SK-N-SH (cell line): ENCODE data around the gene SLC17A6. TPM values are rescaled to one million over a fixed set of nuclear protein-coding genes. Genes with fewer than 3 reads are reported as not detected.

Experiments used
- CTCF ChIA-PET: fragments of 300-600, 350-600 bp; formaldehyde crosslinking; extraction: SDS; loops from one replicate; lab custom pipeline; 2021; lab: Yijun Ruan, JAX
- POLR2A ChIA-PET: fragments of 350-600 bp; sonication (Branson Sonifier 250); formaldehyde crosslinking; extraction: SDS; loops from one replicate; lab custom pipeline; 2020; ENCODE audit warnings: antibody characterized with exemption, inconsistent platforms; lab: Yijun Ruan, JAX
- DNase-seq: peaks from one replicate; pipeline ENCODE4 v3.0.0; 2012
- H2AFZ ChIP-seq: fragments of 200-600 bp; sonication (generic); 2 replicates; pipeline ENCODE4 v1.8.1; 2016; ENCODE audit warnings: antibody characterized with exemption, mild to moderate bottlenecking, low read depth
- H3F3A ChIP-seq: fragments of 200-600 bp; sonication (generic); replicated peaks from 2 replicates; pipeline ENCODE3; 2016; ENCODE audit warnings: antibody characterized with exemption, mild to moderate bottlenecking; ENCODE audit not compliant: insufficient read depth
- H3K27ac ChIP-seq, 2 experiments: fragments of 200-500 bp in 1 of 2; fragments of 200-600 bp in 1 of 2; sonication (Bioruptor generic) in 1 of 2; sonication (generic), shearing (Covaris generic) in 1 of 2; 2 replicates each; pipeline versions ENCODE4 v1.5.1 to v1.6.1; 2014 to 2016; ENCODE audit warnings: low read depth in 2 of 2, inconsistent platforms in 1 of 2, low read length in 1 of 2, mild to moderate bottlenecking in 1 of 2, mixed read lengths in 1 of 2
- H3K27me3 ChIP-seq: fragments of 200-600 bp; sonication (generic), shearing (Covaris generic); 2 replicates; pipeline ENCODE4 v1.6.1; 2016; ENCODE audit warnings: mixed run types; ENCODE audit not compliant: insufficient read depth
- H3K36me3 ChIP-seq, 2 experiments: fragments of 200-500 bp in 1 of 2; fragments of 200-600 bp in 1 of 2; sonication (Bioruptor generic) in 1 of 2; sonication (generic) in 1 of 2; replicated peaks in 1 of 2; 2 replicates each; pipeline versions ENCODE3 to v1.5.1; 2014 to 2016; ENCODE audit warnings: low read length in 1 of 2, mild to moderate bottlenecking in 1 of 2; ENCODE audit not compliant: insufficient read depth in 2 of 2, control insufficient read depth in 1 of 2
- H3K4me1 ChIP-seq, 2 experiments: fragments of 200-500 bp in 1 of 2; fragments of 200-600 bp in 1 of 2; sonication (Bioruptor generic) in 1 of 2; sonication (generic), shearing (Covaris generic) in 1 of 2; 2 replicates each; pipeline versions ENCODE4 v1.5.1 to v1.6.1; 2014 to 2016; ENCODE audit warnings: low read depth in 1 of 2, low read length in 1 of 2, mixed run types in 1 of 2; ENCODE audit not compliant: insufficient read depth in 2 of 2, control insufficient read depth in 1 of 2
- H3K4me2 ChIP-seq: fragments of 200-600 bp; sonication (generic), shearing (Covaris generic); 2 replicates; pipeline ENCODE4 v1.6.1; 2017; ENCODE audit warnings: mixed run types
- H3K4me3 ChIP-seq, 2 experiments: fragments of 200-500 bp in 1 of 2; fragments of 200-600 bp in 1 of 2; sonication (Bioruptor generic) in 1 of 2; sonication (generic), shearing (Covaris generic) in 1 of 2; 2 replicates each; pipeline versions ENCODE4 v1.5.1 to v1.8.1; 2014 to 2016; ENCODE audit warnings: low read depth in 2 of 2, inconsistent platforms in 1 of 2, low read length in 1 of 2, mild to moderate bottlenecking in 1 of 2, mixed read lengths in 1 of 2, moderate library complexity in 1 of 2
- H3K79me2 ChIP-seq: fragments of 200-600 bp; sonication (generic); 2 replicates; pipeline ENCODE4 v1.8.1; 2017; ENCODE audit warnings: mild to moderate bottlenecking; ENCODE audit not compliant: insufficient read depth
- H3K9ac ChIP-seq: fragments of 200-600 bp; sonication (generic); 2 replicates; pipeline ENCODE4 v1.6.1; 2017; ENCODE audit warnings: mixed run types
- H3K9me2 ChIP-seq: fragments of 200-600 bp; sonication (generic); 2 replicates; pipeline ENCODE4 v1.6.1; 2017; ENCODE audit warnings: mixed run types
- H3K9me3 ChIP-seq: fragments of 200-600 bp; sonication (generic); 2 replicates; pipeline ENCODE4 v1.6.1; 2017; ENCODE audit warnings: mixed run types, mild to moderate bottlenecking, moderate library complexity
- H4K20me1 ChIP-seq: fragments of 200-600 bp; sonication (generic); 2 replicates; pipeline ENCODE4 v1.6.1; 2017; ENCODE audit warnings: mild to moderate bottlenecking, mixed run types; ENCODE audit not compliant: insufficient read depth
- ELF1 ChIP-seq: IDR thresholded peaks from 2 replicates; pipeline ENCODE4 v1.4.0; 2012
- EZH2phosphoT487 ChIP-seq: fragments of 200-600 bp; sonication (generic); IDR thresholded peaks from 2 replicates; pipeline ENCODE4 v1.6.1; 2017; ENCODE audit warnings: low read depth, mixed run types, mild to moderate bottlenecking, antibody characterized with exemption, moderate library complexity, borderline replicate concordance
- FOSL2 ChIP-seq: IDR thresholded peaks from 2 replicates; pipeline ENCODE4 v1.4.0; 2012; ENCODE audit warnings: low read depth, mild to moderate bottlenecking, moderate library complexity, borderline replicate concordance
- FOXM1 ChIP-seq: IDR thresholded peaks from 2 replicates; pipeline ENCODE4 v1.4.0; 2012; ENCODE audit warnings: low read depth, mild to moderate bottlenecking
- GATA2 ChIP-seq: sonication (generic); formaldehyde crosslinking; IDR thresholded peaks from 2 replicates; pipeline ENCODE4 v1.5.0; 2020; ENCODE audit warnings: mild to moderate bottlenecking, missing genetic modification reagents
- MXI1 ChIP-seq: IDR thresholded peaks from 2 replicates; pipeline ENCODE4 v1.6.1; 2012; ENCODE audit warnings: mild to moderate bottlenecking, low read depth, low read length, improper control_type of control experiment
- NRF1 ChIP-seq: IDR thresholded peaks from 2 replicates; pipeline ENCODE4 v1.6.1; 2012; ENCODE audit warnings: low read depth, mild to moderate bottlenecking, low read length
- PBX3 ChIP-seq: IDR thresholded peaks from 2 replicates; pipeline ENCODE4; 2012
- RCOR1 ChIP-seq: fragments of 150-350 bp; IDR thresholded peaks from 2 replicates; pipeline ENCODE4 v1.6.1; 2017; ENCODE audit warnings: antibody characterized with exemption, low read length
- REST ChIP-seq: IDR thresholded peaks from 2 replicates; pipeline ENCODE4 v1.6.1; 2012; ENCODE audit warnings: mild to moderate bottlenecking, low read depth, low read length, moderate library complexity
- RXRA ChIP-seq: IDR thresholded peaks from 2 replicates; pipeline ENCODE4 v1.4.0; 2012; ENCODE audit warnings: low read depth, mild to moderate bottlenecking, borderline replicate concordance
- SIN3A ChIP-seq: IDR thresholded peaks from 2 replicates; pipeline ENCODE4 v1.6.1; 2012; ENCODE audit warnings: low read depth, mild to moderate bottlenecking, low read length, moderate library complexity, borderline replicate concordance
- SMC3 ChIP-seq: IDR thresholded peaks from 2 replicates; pipeline ENCODE4 v1.6.1; 2012; ENCODE audit warnings: low read depth, low read length, improper control_type of control experiment
- TCF12 ChIP-seq: IDR thresholded peaks from 2 replicates; pipeline ENCODE4 v1.4.0; 2012
- WGBS: methylation state at CpG from one replicate; pipeline ENCODE4 v1.1.6; 2017; ENCODE audit warnings: low lambda C conversion rate; 5-methylcytosine and 5-hydroxymethylcytosine counted together
- polyA plus RNA-seq, 3 experiments: library from polyadenylated mRNA; depleted of rRNA; stranded (reverse); fragments of >200 nt; gene quantifications; 2 replicates each; pipeline ENCODE4 v1.2.3, GENCODE V29; 2012
- TF ChIP-seq, protein P1 (sequence below): fragments of 200-600 bp; sonication (generic); IDR thresholded peaks from 2 replicates; pipeline ENCODE4 v1.6.1; 2017; ENCODE audit warnings: antibody characterized with exemption, mild to moderate bottlenecking, moderate library complexity
- TF ChIP-seq, protein P2 (sequence below): fragments of 150-350 bp; IDR thresholded peaks from 2 replicates; pipeline ENCODE4 v1.6.1; 2016; ENCODE audit warnings: mild to moderate bottlenecking, low read depth, low read length
- TF ChIP-seq, protein P3 (sequence below): IDR thresholded peaks from 2 replicates; pipeline ENCODE4 v1.4.0; 2012; ENCODE audit warnings: low read depth

Gene SLC17A6
- polyA plus RNA-seq, 1 of the 3 experiments (the other 2 are of a cell fraction), result not detected

- H3K9me3 ChIP-seq, result no peaks in the 10 kb centered on the region
- no peak overlapping the region for H3K4me3 ChIP-seq
- H3K27me3 ChIP-seq, result no peaks in the 10 kb centered on the region
- H3K9ac ChIP-seq, result no peak overlapping the region
- H3K36me3 ChIP-seq, result no peaks in the 10 kb centered on the region
- no peak overlapping the region for H3K27ac ChIP-seq
- CTCF ChIA-PET, result interaction anchor here (0.5 to 2.9 kb wide), 3 partner anchors 92 to 447 kb away, joined by 3 to 11 read pairs (median 8); no protein-coding TSS in a partner anchor
- 69% methylated on average over 6 of the region's 6 CpGs for WGBS
- H2AFZ ChIP-seq, result no peak overlapping the region
- no peaks in the 10 kb centered on the region for H3K79me2 ChIP-seq
- TF ChIP-seq, protein P1, sequence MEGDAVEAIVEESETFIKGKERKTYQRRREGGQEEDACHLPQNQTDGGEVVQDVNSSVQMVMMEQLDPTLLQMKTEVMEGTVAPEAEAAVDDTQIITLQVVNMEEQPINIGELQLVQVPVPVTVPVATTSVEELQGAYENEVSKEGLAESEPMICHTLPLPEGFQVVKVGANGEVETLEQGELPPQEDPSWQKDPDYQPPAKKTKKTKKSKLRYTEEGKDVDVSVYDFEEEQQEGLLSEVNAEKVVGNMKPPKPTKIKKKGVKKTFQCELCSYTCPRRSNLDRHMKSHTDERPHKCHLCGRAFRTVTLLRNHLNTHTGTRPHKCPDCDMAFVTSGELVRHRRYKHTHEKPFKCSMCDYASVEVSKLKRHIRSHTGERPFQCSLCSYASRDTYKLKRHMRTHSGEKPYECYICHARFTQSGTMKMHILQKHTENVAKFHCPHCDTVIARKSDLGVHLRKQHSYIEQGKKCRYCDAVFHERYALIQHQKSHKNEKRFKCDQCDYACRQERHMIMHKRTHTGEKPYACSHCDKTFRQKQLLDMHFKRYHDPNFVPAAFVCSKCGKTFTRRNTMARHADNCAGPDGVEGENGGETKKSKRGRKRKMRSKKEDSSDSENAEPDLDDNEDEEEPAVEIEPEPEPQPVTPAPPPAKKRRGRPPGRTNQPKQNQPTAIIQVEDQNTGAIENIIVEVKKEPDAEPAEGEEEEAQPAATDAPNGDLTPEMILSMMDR, result no peak
- TF ChIP-seq SIN3A (no peak), MXI1 (no peak), REST (no peak), RCOR1 (no peak), SMC3 (no peak), FOXM1 (no peak), ELF1 (no peak), TCF12 (no peak), RXRA (no peak), EZH2phosphoT487 (no peak), GATA2 (CRISPR knock-in tag) (no peak), FOSL2 (no peak), PBX3 (no peak), NRF1 (no peak)
- TF ChIP-seq, protein P2, sequence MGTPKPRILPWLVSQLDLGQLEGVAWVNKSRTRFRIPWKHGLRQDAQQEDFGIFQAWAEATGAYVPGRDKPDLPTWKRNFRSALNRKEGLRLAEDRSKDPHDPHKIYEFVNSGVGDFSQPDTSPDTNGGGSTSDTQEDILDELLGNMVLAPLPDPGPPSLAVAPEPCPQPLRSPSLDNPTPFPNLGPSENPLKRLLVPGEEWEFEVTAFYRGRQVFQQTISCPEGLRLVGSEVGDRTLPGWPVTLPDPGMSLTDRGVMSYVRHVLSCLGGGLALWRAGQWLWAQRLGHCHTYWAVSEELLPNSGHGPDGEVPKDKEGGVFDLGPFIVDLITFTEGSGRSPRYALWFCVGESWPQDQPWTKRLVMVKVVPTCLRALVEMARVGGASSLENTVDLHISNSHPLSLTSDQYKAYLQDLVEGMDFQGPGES, result no peak
- TF ChIP-seq, protein P3, sequence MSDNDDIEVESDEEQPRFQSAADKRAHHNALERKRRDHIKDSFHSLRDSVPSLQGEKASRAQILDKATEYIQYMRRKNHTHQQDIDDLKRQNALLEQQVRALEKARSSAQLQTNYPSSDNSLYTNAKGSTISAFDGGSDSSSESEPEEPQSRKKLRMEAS, result no peak
- TF ChIP-seq, all 33 proteins: peak for 0
- H3K4me1 ChIP-seq, result no peaks in the 10 kb centered on the region
- no peaks in the 10 kb centered on the region for H4K20me1 ChIP-seq
- DNase-seq, result no peak
- no peaks in the 10 kb centered on the region for H3K9me2 ChIP-seq
- H3F3A ChIP-seq, result no peaks in the 10 kb centered on the region
- POLR2A ChIA-PET, result no interaction called here
- H3K4me2 ChIP-seq, result no peak overlapping the region
These were observed 2.1 kb downstream of the SLC17A6 start for GRCh38 chr11:22340235-22340634.
